SK-N-SH treated with all-trans-retinoic acid at 6 μM for 48 hours (cell line): Measurements from ENCODE around the gene MTCL1.
A peak's percentile ranks its signal among the peaks of the same experiment; 100 is the strongest.

Experiments
- ATAC-seq: fragments of 200-7000 bp; cut with Tn5 transposase; 3 replicates; pipeline ENCODE4 v1.9.1; 2020; ENCODE audit warnings: mild to moderate bottlenecking, moderate library complexity
- ARNTL ChIP-seq: fragments of 450-650 bp; formaldehyde crosslinking; IDR thresholded peaks from 2 replicates; pipeline ENCODE4 v1.5.0; 2020; ENCODE audit warnings: low read depth, mild to moderate bottlenecking, moderate library complexity, borderline replicate concordance
- BACH2 ChIP-seq: fragments of 250-450 bp; sonication (Bioruptor Pico); IDR thresholded peaks from 2 replicates; pipeline ENCODE4 v1.9.0; 2021; ENCODE audit warnings: mild to moderate bottlenecking, borderline replicate concordance
- CREB5 ChIP-seq: fragments of 250-450 bp; sonication (Bioruptor Pico); IDR thresholded peaks from 2 replicates; pipeline ENCODE4 v1.5.1; 2020; ENCODE audit warnings: low read depth, mild to moderate bottlenecking, moderate library complexity
- CSDC2 ChIP-seq: fragments of 250-450 bp; sonication (Bioruptor Pico); IDR thresholded peaks from 2 replicates; pipeline ENCODE4 v1.5.0; 2020; ENCODE audit warnings: mild to moderate bottlenecking, moderate library complexity
- CSRNP3 ChIP-seq: fragments of 250-450 bp; sonication (Bioruptor Pico); IDR thresholded peaks from 2 replicates; pipeline ENCODE4 v1.5.1; 2021; ENCODE audit warnings: mild to moderate bottlenecking, moderate library complexity
- GLIS3 ChIP-seq: fragments of 250-450 bp; sonication (Bioruptor Pico); IDR thresholded peaks from 2 replicates; pipeline ENCODE4 v1.5.0; 2020; ENCODE audit warnings: mild to moderate bottlenecking, moderate library complexity
- ISL1 ChIP-seq: fragments of 250-450 bp; sonication (Bioruptor Pico); IDR thresholded peaks from 2 replicates; pipeline ENCODE4 v2.1.2; 2022; ENCODE audit warnings: mild to moderate bottlenecking, moderate library complexity
- OSR1 ChIP-seq: fragments of 250-450 bp; sonication (Bioruptor Pico); IDR thresholded peaks from 2 replicates; pipeline ENCODE4 v1.8.0; 2022; ENCODE audit warnings: moderate library complexity, mild to moderate bottlenecking, inconsistent platforms
- PATZ1 ChIP-seq: fragments of 250-450 bp; sonication (Bioruptor Pico); IDR thresholded peaks from 2 replicates; pipeline ENCODE4 v1.8.0; 2020; ENCODE audit warnings: mild to moderate bottlenecking, moderate library complexity, borderline replicate concordance
- POU6F1 ChIP-seq: fragments of 250-450 bp; sonication (Bioruptor Pico); IDR thresholded peaks from 2 replicates; pipeline ENCODE4 v1.8.0; 2021; ENCODE audit warnings: low read depth, mild to moderate bottlenecking, moderate library complexity, borderline replicate concordance
- PPARA ChIP-seq: fragments of 250-450 bp; sonication (Bioruptor Pico); IDR thresholded peaks from 2 replicates; pipeline ENCODE4 v1.5.0; 2020; ENCODE audit warnings: mild to moderate bottlenecking, borderline replicate concordance
- RARB ChIP-seq: fragments of 250-450 bp; sonication (Bioruptor Pico); IDR thresholded peaks from 2 replicates; pipeline ENCODE4 v1.8.0; 2021; ENCODE audit warnings: mild to moderate bottlenecking, moderate library complexity
- TCF4 ChIP-seq: fragments of 250-450 bp; sonication (Bioruptor Pico); IDR thresholded peaks from 2 replicates; pipeline ENCODE4 v1.8.0; 2021; ENCODE audit warnings: mild to moderate bottlenecking, moderate library complexity, borderline replicate concordance
- TSHZ2 ChIP-seq: fragments of 250-450 bp; sonication (Bioruptor Pico); IDR thresholded peaks from 2 replicates; pipeline ENCODE4 v1.5.0; 2020; ENCODE audit warnings: mild to moderate bottlenecking, moderate library complexity
- ZC3H10 ChIP-seq: fragments of 250-450 bp; sonication (Bioruptor Pico); IDR thresholded peaks from 2 replicates; pipeline ENCODE4 v1.5.1; 2021; ENCODE audit warnings: mild to moderate bottlenecking, moderate library complexity
- ZFP3 ChIP-seq: fragments of 250-450 bp; sonication (Bioruptor Pico); IDR thresholded peaks from 2 replicates; pipeline ENCODE4 v1.5.0; 2020; ENCODE audit warnings: mild to moderate bottlenecking, moderate library complexity
- ZNF565 ChIP-seq: fragments of 450-650 bp; formaldehyde crosslinking; conservative IDR thresholded peaks from 2 replicates; pipeline ENCODE4 v1.5.0; 2020; ENCODE audit warnings: low read depth, mild to moderate bottlenecking, moderate library complexity

Gene MTCL1

GRCh38 chr18:8747440-8747937 lies 42.1 kb downstream of the MTCL1 start (continued):
- no peak for TF ChIP-seq TSHZ2 (CRISPR knock-in tag)

GRCh38 chr18:8749492-8749891 lies 44.1 kb downstream of the MTCL1 start:
- no peak for ATAC-seq
- TF ChIP-seq CSRNP3 (CRISPR knock-in tag), result no peak
- TF ChIP-seq ARNTL, result no peak
- TF ChIP-seq ZC3H10 (CRISPR knock-in tag), result no peak
- no peak for TF ChIP-seq PPARA
- TF ChIP-seq ZNF565 (CRISPR knock-in tag), result no peak

GRCh38 chr18:8750954-8751415 lies 45.6 kb downstream of the MTCL1 start:
- peak; percentile 77 for ATAC-seq
- TF ChIP-seq PATZ1 (CRISPR knock-in tag) (0 out of 2 replicates have a peak, but pooled peaks have one; percentile 10), TCF4 (CRISPR knock-in tag) (0 out of 2 replicates have a peak, but pooled peaks have one; percentile 21), RARB (no peak), PPARA (no peak), ISL1 (CRISPR knock-in tag) (no peak; the same call in 1 of the 2 replicates), BACH2 (CRISPR knock-in tag) (no peak), ZFP3 (0 out of 2 replicates have a peak, but pooled peaks have one; percentile 24)
- TF ChIP-seq, all 23 proteins: peak for 3

GRCh38 chr18:8751692-8752091 lies 46.3 kb downstream of the MTCL1 start:
- no peak for TF ChIP-seq ZC3H10 (CRISPR knock-in tag)
- TF ChIP-seq CSRNP3 (CRISPR knock-in tag), result no peak
- no peak for TF ChIP-seq ISL1 (CRISPR knock-in tag)
- TF ChIP-seq PATZ1 (CRISPR knock-in tag), result no peak
- no peak for TF ChIP-seq TSHZ2 (CRISPR knock-in tag)
- TF ChIP-seq TCF4 (CRISPR knock-in tag), result no peak
- TF ChIP-seq RARB, result no peak
- no peak for TF ChIP-seq ZFP3
- TF ChIP-seq CSDC2 (CRISPR knock-in tag), result no peak
- TF ChIP-seq POU6F1, result no peak
- TF ChIP-seq ZNF565 (CRISPR knock-in tag), result no peak
- no peak for TF ChIP-seq GLIS3 (CRISPR knock-in tag)
- TF ChIP-seq CREB5, result no peak
- TF ChIP-seq ARNTL, result no peak
- no peak for TF ChIP-seq OSR1 (CRISPR knock-in tag)
- no peak for ATAC-seq
